HG03064 (cell line): ENCODE results near the gene IGFLR1.

Source experiments
- ATAC-seq: cut with Tn5 transposase; IDR thresholded peaks from one replicate; pipeline ENCODE4 v1.9.1; 2021; ENCODE audit warnings: low read depth; ENCODE audit not compliant: unreplicated experiment

IGFLR1 gene

GRCh38 chr19:35742121-35742724, at the start of gene IGFLR1:
TSS of gene IGFLR1 (minus strand) at chr19:35742452. CDS start at chr19:35741180, 1,272 bp downstream.
- ATAC-seq: no peak

DNA sequence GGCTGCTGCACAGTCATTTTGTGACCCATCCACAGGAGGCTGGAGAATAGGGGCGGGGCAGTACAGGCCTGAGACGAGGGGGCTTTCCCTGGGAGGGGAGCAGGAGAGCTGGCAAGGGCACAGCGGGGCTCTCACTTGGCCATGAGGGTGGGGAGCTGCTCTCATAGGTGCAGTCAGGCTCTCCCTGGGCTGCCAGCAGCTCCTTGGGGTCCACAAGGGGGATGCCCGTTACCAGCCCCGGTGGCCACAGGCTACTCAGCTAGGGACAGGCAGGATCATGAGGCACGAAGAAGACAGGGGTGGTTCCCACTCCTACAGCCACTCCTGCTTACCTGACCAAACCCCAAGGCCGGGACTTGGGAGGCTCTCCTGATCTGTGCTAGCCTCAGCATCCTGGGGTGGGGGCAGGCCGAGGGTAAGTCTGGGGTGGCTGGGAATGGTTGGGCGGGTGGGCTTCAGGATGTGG, 49.6 kb upstream of the IGFLR1 start:
- no peak for ATAC-seq

GRCh38 chr19:35790981-35791813, 48.9 kb upstream of the IGFLR1 start:
- no peak for ATAC-seq

DNA sequence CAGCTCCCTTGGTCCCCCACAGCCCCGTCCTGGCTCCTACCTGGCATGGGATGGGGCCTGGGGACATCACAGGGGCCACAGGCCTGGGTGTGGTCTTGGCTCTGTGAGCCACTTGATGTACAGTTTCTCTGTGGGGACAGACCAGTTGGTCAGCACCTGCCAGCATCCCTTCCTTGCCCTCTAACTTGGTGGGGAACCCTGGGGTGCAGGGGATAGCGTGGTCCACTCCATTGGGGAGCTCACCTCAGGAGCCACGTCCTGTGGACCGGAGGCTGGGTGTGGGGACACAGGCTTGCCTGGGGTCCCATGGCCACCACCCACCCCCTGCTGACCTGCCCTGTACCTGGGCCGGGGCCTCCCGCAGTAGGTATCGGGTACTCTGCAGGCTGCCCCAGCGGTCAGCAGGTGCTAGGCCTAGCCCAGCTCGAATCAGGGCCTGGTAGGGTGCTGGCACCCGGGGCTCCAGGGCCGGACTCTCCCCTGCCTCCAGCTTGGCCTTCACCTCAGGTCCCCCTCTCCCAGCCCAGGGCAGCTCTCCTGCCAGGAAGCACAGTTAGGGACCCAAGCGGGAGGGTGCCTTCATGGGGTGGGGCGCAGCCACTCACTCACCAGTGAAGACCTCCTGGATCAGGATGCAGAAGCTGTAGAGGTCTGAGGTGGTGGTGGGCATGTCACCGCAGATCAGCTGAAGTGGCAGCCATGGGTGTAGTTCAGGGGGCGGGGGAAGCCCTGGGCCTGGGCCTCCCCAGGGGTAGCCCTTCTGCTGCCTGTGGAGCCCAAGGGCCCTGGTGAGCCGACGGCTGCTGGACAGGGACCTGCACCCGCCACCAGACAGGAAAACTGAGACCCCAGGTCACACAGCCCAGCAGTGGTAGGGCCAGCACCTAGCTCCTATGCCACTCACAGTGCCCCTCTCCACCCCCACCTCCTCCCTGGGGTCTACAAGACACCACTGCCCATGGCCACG, 48.0 kb upstream of the IGFLR1 start:
- no peak for ATAC-seq

DNA sequence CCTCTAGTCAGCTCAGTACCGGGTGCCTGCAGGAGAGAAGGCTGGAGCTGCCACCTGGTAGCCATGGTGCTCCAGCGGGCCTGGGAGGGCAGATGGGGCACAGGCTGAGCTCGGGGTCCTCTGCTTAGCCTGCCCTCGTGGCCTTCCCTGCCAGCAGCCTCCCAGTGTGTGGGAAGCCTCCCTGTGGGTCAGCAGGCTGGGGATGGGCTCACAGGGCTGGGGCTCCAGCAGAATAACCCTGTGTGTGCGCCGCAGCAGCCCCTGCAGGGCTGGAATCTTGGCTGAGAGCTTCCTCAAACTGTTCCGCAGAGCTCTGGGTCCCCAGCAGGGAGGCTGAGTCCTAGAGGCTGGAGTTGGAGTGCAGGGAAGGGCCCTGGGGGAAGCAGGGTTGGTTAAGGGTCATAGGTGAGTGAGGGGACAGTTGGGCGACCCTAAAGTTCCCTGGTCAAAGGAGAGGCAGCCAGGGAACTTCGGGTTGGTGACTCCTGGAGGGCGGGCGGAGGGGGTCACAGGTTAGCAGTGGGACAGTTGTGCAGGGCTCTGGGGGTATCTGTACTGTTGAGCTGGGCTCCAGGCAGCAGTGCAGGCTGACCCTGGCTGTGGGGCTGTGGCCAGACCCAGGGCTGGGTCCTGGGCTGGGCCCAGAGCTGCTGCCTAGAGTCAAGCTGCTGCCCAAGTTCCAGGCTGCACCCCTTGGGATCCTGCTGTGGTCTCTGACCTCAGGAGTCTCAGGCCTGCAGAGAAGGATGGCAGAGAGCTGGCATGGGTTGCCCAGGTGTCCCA, 47.1 kb upstream of the IGFLR1 start:
- no peak for ATAC-seq

DNA sequence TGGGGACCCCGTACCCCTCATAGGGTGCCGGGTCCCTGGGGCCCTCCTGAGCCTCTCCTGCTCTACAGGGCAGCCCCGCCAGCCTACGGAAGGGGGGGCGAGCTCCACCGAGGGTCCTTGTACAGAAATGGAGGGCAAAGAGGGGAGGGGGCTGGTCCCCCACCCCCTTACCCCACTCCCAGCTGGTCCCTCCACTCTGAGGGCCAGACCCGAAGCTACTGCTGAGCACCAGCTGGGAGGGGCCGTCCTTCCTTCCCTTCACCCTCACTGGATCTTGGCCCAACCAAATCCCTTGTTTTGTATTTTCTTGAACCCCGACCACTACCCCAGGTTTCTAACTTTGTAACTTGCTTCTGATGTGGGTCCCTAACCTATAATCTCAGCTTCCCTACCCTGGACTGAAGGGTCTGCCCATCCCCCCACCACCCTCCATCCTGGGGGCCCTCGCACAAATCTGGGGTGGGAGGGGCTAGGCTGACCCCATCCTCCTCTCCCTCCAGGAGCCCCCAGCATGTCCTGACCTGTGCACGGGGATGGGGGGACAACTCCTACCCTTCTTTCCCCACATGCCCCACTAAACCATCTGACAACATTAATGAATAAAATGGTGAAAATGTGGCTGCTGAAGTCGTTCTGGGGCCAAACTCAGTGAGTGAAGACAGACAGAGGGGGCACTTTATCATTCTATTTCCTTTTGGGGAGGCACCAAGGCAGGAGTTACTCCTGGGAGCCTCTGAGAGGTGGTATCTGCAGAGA, 46.1 kb upstream of the IGFLR1 start:
- ATAC-seq: no peak

DNA sequence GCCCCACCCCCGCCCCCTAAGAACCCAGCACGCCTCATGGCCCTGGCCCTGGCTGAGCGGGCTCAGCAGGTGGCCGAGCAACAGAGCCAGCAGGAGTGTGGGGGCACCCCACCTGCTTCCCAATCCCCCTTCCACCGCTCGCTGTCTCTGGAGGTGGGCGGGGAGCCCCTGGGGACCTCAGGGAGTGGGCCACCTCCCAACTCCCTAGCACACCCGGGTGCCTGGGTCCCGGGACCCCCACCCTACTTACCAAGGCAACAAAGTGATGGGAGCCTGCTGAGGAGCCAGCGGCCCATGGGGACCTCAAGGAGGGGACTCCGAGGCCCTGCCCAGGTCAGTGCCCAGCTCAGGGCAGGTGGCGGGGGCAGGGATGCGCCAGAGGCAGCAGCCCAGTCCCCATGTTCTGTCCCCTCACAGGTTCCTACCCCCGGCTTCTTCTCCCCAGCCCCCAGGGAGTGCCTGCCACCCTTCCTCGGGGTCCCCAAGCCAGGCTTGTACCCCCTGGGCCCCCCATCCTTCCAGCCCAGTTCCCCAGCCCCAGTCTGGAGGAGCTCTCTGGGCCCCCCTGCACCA, 45.1 kb upstream of the IGFLR1 start:
- no peak for ATAC-seq

DNA sequence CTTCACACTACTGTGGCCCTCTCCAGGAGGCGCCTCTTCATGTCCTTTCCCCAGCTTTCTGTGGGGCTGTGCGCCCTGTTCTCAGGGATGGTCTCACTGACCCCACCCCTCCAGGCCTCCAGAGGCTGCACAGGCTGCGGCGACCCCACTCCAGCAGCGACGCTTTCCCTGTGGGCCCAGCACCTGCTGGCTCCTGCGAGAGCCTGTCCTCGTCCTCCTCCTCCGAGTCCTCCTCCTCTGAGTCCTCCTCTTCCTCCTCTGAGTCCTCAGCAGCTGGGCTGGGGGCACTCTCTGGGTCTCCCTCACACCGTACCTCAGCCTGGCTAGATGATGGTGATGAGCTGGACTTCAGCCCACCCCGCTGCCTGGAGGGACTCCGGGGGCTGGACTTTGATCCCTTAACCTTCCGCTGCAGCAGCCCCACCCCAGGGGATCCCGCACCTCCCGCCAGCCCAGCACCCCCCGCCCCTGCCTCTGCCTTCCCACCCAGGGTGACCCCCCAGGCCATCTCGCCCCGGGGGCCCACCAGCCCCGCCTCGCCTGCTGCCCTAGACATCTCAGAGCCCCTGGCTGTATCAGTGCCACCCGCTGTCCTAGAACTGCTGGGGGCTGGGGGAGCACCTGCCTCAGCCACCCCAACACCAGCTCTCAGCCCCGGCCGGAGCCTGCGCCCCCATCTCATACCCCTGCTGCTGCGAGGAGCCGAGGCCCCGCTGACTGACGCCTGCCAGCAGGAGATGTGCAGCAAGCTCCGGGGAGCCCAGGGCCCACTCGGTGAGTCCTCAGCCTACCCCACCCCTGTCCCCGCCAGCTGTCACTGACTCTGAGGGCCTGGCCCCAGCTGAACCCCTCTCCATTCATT, 44.3 kb upstream of the IGFLR1 start:
- ATAC-seq: no peak

DNA sequence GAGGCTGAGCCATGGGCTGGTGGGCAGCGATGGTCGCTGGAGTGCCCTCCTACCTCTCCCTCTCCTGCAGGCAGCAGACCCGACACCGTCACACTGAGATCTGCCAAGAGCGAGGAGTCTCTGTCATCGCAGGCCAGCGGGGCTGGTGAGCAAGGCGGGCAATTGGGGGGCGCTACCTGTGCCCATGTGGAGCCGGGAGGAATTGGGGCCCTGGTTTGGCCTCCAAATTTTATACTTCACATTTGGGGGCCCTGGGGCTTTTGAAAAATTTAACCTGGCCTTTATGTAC, 43.0 kb upstream of the IGFLR1 start:
- ATAC-seq: no peak

- ATAC-seq: no peak
Measured at GRCh38 chr19:35784503-35785338, 42.5 kb upstream of the IGFLR1 start.

DNA sequence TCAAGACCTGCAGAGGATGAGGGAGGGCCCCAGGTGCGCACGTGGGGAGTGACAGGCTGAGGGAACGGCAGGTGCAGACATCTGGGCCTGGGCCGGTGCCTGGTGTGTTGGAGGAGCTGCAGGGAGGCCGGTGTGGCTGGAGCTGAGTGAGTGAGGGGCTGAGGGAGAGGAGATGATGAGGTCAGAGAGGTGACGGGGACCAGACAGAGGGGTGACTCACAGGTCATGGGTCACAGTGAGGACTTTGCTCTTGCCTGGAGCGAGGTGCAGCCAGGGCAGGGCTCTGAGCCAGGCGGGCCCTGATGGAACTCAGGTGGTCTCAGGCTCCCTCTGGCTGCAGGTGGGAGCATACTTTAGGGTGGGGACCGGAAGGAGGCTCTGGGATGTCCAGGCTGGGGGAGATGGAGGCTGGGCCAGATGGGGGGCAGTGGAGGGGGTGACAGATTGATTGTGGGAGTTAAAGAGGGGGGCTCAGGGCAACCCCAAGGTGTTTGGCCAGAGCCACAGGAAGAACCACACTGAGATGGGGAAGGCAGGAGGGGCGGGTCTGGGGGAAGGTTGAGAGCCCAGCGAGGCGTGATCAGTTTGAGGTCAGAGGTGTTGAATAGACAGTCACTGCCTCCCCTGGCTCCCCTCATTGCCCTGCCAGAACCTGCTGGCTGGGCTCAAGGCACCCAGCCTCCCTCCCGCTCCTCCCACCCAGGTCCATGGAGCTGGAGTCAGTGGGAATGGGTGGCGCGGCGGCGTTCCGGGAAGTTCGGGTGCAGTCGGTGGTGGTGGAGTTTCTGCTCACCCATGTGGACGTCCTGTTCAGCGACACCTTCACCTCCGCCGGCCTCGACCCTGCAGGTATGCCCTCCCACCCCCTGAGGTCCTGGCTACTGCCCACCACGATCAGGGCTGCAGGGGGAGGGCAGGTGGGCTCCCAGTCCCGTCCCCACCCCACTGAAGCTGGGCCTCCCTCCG, 41.5 kb upstream of the IGFLR1 start:
- ATAC-seq: no peak

GRCh38 chr19:35782589-35782988, 40.3 kb upstream of the IGFLR1 start:
- no peak for ATAC-seq

DNA sequence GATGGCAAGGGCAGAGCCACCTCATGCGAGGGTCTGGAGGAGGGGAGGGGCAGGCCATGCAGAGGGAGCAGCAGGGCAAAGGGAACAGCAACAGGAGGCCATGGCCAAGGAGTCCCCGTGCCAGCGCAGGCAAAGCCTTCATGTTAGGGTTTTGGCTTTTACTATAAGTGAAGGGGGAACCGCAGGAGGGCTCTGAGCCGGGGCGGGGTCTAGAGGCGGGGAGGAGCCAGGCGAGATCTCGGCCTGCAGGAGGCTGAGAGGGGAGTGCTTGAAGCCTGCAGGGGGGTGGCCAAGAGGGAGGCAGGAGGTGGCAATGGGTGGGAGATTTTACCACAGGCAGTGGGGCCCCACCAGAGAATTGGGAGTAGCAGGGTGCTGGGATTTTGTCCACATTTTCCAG, 39.4 kb upstream of the IGFLR1 start:
- ATAC-seq: no peak

- ATAC-seq: no peak
Measured at GRCh38 chr19:35780717-35781116, 38.5 kb upstream of the IGFLR1 start.

- no peak for ATAC-seq
Measured at GRCh38 chr19:35780058-35780457, 37.8 kb upstream of the IGFLR1 start.

- ATAC-seq: no peak
Measured at GRCh38 chr19:35779033-35779432, 36.8 kb upstream of the IGFLR1 start.
